SK-N-MC (cell line): ENCODE data around the gene KRT73.

Experiments used
- EZH2 ChIP-seq: fragments of 200-600 bp; sonication (generic); IDR thresholded peaks from one replicate; pipeline ENCODE4 v1.6.1; 2017; ENCODE audit warnings: antibody characterized with exemption
- POLR2AphosphoS5 ChIP-seq: IDR thresholded peaks from 2 replicates; pipeline ENCODE4 v1.6.1; 2012; ENCODE audit warnings: mild to moderate bottlenecking, low read depth, low read length, borderline replicate concordance

DNA sequence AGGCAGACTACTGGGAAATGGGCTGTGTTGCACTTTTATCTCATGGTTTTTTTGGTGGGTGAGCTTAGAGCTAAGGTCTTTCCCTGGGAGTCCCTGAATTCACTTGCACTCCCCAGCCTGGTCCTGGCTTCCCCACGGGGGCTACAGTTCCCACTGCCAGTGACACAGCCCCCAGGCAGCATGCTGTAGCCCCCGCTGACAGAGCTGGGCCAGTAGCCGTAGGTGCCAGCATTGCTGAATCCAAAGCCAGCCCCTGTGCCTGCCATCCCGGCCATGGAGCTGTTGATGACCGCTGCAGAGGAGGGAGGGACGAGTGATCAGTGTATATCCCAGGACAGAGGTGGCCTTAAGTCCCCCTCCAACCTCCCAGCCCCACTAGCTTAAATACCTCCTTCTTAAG lies 10.2 kb downstream of the KRT73 start:
- TF ChIP-seq POLR2AphosphoS5 (no peak), EZH2 (no peak)
